DMS53 treated with DMSO at 0.1 percent for 48 hours (cell line): ENCODE results near the gene POLR2C.
"Not testable (repeated sequence)": the region's sequence is repeated elsewhere in the genome, so short reads cannot be mapped to it uniquely, and the experiment has no call there.

Experiments used
- DNase-seq: peaks from one replicate; lab custom pipeline; 2025; ENCODE audit not compliant: unreplicated experiment; lab: John Stamatoyannopoulos, UW

POLR2C gene

GRCh38 chr16:57462209-57462977, at the start of gene POLR2C:
Gene POLR2C, plus strand, starts transcription at chr16:57462679. Its CDS starts 46 bp downstream, at chr16:57462725.
- DNase-seq = peak; percentile 75

DNA sequence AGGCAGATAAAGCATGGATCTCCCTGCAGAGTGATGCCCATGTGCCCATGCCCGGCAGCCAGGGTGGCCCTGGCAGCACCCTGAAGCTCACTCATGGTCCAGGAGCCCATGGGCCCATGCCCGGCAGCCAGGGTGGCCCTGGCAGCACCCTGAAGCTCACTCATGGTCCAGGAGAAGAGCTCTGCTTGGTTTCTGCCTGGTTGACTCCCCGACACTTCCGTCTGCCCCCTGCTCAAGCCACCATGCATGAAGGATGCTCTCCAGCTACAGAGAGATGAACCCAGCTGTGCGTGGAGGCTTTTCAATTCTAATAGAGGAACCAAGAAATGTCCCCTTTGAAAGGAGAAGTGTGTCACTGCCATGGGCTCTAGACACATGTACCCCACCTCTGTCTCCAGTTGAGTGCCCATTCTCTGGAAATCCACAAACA, 49.2 kb upstream of the POLR2C start:
- DNase-seq = no peak

DNA sequence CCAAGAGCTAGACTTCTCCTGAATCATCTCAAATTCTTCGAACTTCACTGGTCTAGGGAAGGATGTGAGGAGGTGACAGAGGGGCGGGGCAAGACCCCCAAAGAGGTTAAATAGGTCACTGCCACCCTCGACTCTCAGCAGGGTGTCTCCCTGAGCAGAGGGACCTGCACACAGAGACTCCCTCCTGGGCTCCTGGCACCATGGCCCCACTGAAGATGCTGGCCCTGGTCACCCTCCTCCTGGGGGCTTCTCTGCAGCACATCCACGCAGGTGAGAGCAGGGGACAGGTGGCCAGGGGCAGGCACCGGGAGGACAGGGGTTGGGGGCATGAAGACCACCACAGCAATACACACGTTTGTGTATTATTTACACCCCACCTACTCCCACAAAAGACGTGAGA, 48.7 kb upstream of the POLR2C start:
- no peak for DNase-seq

DNA sequence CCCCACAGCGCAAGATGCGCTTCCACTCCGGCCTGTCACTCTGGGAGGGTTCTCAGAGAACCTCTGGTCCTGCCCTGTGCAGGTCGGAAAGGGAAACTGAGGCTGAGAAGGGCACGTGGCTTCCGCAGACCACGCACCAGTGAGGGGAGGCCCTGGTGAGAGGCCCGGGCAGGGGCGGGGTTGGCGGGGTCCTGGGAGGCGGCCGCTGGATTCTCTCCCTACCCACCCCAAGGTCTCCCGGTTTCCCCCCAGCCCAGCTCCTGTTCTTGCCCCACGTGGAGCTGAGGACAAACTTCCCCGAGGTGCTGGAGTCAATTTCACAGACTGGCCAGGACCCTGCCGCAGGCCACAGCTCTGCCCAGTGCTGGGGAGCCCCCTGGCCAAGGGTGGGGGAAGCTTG, 46.4 kb upstream of the POLR2C start:
- no peak for DNase-seq

GRCh38 chr16:57419506-57419905, 43.0 kb upstream of the POLR2C start:
- no peak for DNase-seq

GRCh38 chr16:57422026-57422944, 40.2 kb upstream of the POLR2C start:
- DNase-seq = peak; percentile 58

DNA sequence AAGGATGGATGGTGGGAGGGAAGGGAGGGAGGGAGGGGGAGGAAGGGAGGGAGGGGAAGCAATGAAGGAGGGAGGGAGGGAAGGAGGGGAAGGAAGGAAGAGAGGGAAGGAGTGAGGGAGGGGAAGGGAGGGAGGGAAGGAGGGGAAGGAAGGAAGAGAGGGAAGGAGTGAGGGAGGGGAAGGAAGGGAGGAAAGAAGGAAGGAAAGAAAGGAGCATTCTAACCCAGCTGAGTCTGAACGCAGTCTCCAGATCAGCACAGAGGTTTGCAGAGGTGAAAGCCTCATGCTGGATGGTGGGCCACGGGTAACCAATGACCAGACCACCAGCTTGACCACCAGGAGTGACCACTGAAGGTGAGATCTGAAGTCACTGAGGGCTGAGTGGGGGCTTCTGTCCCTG, 39.3 kb upstream of the POLR2C start:
- DNase-seq = no peak

- no peak for DNase-seq
These were observed 37.9 kb upstream of the POLR2C start for GRCh38 chr16:57424583-57424982.

DNA sequence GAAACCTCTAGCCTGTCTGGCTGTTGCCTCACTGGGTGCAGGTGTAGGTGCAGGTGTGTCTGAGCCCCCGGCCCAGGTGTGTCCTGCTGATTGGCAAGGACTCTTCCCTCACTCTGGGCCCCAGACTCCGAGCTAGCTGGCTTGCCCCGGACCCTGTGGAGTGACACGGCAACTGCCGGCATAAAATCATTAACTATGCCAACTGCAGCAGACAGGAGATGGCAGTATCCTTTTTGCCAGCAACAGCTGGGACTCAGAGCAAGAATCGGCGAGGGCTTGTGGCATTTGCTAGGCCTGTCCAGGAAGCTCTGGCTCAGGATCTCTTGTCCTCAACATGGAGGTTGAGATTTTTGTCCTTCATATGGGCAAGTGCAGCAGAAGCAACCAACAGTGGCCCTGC, 36.1 kb upstream of the POLR2C start:
- no peak for DNase-seq

GRCh38 chr16:57427307-57427706, 35.2 kb upstream of the POLR2C start:
- DNase-seq = no peak

GRCh38 chr16:57427824-57428223, 34.7 kb upstream of the POLR2C start:
- no peak for DNase-seq

GRCh38 chr16:57430955-57431354, 31.5 kb upstream of the POLR2C start:
- DNase-seq = no peak

DNA sequence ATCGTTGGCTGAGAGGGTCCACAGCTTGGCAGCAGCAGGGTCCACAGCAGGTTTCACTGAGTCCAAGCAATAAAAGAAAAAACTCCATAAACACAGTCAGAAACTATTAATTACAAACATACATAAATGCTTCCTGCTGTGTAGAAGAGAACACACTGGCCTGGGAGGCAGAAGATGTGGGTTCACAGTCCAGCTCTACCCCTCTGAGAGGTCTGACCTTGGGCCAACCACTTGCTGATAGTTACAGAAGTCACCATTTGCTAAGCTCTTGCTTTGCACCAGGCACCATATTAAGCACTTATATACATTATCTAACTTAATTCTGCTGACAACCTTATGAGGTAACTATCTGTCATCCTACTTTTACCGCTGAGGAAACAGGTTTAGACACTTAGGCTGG, 30.0 kb upstream of the POLR2C start:
- DNase-seq = no peak

DNA sequence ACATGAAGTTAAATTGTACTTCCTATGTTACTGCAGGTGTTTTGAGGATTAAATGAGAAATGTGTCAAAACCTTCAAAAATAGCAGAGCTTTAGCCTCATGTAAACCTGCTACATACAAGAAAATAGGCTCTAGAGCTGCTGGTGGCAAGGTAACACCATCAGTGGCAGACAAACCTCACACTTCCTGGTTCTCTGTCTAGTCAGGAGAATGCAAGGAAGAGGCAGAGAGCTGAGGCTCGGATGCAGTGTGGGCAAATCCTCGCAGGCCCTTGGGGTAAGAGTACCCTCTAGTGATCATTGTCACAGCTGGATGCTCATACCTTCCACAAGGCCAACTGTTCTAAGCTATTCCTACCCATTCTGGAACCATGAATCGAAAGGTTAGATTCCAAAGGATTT, 29.5 kb upstream of the POLR2C start:
- DNase-seq = no peak

- no peak for DNase-seq
These were observed 28.5 kb upstream of the POLR2C start for GRCh38 chr16:57434003-57434402.

DNA sequence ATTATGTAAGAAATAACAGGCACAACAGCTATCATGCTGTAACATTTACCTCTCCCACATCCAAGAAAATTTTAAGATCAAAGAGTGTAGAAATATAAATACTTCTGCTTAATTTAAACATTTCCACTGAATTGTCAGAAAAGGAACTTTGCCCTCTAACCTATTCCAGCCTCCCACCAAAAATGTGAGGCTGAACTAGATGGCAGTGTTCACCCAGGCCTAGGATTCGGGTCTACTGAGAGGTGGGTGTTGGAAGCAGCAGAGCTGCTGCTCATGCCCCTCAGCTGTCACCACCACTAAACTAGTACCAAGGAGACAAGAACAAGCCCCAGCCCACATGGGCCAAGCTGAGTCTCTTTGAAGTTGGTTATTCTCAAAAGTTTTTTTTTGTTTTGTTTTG, 26.6 kb upstream of the POLR2C start:
- DNase-seq = no peak

DNA sequence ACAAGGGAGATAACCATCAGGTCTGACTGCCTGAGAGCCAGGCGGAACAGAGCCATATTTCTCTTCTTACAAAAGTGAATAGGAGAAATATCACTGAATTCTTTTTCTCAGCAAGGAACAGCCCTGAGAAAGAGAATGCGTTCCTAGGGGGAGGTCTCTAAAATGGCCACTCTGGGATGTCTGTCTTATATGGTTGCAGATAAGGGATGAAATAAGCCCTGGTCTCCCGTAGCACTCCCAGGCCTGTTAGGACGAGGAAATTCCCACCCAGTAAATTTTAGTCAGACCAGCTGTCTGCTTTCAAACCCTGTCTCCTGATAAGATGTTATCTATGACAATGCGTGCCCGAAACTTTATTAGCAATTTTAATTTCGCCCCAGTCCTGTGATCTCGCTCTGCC, 22.5 kb upstream of the POLR2C start:
- not testable (repeated sequence) for DNase-seq

GRCh38 chr16:57440551-57440950, 21.9 kb upstream of the POLR2C start:
- DNase-seq = not testable (repeated sequence)

- no peak for DNase-seq
These were observed 17.8 kb upstream of the POLR2C start for GRCh38 chr16:57444711-57445110.

DNA sequence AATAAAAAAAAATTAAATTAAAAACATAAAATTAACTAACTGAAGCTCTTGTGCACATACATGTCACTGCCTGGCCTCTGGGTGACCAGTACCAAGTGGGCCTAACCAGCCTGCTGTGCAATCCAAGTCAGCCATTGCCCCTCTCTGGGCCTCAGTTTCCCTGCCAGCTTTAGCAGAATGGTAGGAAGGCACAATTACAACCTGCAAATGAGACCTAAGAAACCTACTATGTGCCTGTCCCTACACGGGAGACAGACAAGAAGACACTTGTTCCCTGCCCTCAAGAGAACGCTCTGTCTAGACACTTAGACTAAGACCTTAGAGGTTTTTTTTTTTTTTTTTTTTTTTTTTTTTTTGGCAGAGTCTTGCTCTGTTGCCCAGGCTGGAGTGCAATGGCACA, 17.0 kb upstream of the POLR2C start:
- DNase-seq = no peak

DNA sequence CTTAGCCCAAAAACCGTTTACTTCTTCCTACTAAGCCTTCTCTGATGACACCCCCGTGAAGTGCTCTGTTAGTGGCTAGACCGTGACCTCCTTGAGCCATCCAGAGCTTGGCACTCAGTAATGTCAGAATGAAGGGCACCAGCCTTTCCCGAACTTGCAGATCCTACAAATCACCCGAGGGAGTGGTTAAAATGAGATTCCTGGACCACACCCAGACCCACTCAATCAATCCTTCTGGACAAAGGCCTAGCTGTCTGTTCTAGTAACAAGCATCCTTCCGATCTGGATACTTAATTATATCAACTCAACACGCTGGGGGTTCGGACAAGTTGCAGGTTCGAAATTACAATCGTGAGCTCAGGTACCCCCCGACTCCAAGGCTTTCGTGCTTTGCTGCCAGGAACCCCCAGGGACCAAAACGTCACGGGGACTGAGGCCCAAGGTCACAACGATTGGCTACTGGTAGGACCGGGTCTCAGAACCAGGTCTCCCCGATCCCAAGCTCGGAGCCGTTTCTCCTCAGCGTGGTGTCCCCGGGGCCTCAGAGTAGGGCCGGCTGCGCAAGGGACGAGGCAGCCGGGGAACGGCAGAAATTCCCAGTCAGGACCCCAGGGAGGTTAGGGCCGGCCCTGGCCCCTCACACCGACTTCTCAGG, 15.8 kb upstream of the POLR2C start:
- DNase-seq = no peak
